Inflammatory macrophage treated with lipopolysaccharide for 1 hour (primary cell): Measurements from ENCODE around the gene MAP4K3.

Experiments
- DNase-seq, 2 donors: peaks; one replicate each; pipeline ENCODE4 v3.0.0-alpha.2; 2020 to 2022

MAP4K3 gene

DNA sequence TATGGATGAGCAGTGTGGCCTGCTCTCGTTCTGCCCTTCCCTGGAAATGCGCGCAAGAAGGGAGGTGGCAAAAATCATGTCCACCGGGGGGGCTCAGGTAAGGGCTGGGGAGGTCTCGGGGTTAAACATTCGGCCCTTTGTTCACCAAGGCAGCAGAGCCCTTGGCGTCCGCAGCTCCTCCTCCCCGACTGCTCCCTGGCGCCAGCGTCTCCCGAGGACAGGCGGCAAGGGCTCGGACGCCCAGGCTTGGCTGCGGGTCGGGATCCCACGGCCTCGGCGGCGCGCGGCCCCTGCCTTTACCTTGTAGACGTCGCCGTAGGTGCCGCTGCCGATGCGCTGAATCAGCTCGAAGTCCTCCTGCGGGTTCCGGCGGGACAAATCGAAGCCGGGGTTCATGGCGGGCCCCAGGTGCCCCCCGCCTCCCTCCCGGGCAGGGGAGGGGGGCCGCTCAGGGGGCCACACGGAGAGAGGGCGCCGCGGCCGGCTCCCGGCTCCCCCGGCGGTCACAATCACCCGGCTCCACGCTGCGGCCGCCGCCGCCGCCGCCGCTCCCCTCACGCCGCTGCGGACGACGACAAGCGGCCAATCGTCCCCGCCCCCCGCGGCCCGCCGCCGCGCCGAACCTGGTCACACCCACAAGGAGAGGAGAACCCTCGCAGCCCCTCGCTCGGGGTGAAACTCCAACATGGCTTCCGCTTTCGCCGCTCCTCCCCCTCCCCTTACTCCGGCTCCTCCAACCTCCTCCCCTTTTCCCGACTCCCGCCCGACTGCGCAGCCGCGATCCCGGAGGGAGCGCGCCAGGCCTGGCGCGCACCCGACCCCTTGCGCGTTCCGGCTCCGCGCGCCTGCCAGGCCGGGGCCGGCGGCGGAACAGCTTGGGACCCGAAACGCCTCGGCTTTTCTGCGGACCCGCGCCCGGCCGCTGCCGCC is at the start of gene MAP4K3:
Gene MAP4K3 (minus strand): TSS at position 694 of the 930 bp plus-strand sequence. CDS start 298 bp downstream, at position 396.
- peak; percentile 91 to 92 for DNase-seq

DNA sequence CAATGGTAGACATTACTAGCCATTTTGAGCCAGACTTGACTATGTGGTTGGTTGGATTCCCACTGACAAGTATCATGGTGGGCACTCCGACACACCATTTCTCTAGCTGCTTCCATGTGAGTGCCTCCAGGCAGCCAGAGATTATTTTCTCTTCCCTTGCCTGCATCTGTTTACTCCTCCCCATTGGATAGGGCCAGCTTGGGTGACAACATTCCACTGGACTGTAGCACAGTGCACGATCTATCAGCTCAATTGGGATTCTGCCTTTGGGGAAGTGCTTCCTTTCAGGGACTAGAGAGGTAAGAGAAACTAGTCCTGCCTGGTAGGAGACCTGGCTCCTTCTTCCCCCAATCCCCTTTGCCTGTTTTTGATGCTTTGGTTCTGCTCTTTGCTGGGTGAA is 49.0 kb upstream of the MAP4K3 start:
- DNase-seq: no peak

DNA sequence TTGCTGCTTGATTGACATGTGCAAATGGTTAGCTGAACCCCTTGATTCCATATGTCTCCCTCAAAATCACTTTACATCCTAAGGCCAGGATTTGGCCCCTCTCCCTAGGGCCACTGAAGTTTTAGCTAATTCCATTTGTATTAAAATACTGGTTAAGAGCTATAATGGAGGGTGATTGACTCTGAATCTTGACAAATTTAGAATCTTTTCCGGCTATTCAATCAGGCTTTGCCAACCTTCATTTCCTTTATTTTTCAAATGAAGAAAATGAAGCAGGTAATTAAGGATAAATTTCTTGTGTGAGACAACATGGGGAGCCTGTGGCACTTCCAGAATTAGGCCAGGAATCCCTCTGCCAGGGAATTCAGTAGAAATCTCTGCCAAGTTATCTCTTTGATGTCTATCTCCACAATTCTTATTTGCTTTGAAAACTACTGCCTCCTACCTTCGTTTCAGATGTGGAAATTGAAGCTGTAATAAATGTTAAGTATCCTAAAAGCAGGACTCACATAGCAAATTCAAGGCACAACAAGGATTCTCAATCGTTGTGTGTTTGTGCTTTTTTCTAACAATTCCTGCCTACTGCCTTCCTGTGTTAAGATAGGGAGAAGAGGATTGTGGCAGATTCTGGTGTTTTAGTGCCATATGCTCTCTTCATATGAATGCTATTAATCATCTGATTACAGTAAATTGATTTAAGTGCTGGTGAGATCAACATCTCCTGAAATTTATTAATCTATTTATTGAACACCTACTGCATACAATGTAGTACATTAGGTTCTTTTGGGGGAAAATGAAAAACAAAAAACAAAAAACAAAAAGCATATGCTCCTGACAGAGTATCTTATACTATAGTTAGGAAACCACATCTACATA is 47.8 kb upstream of the MAP4K3 start:
- DNase-seq: no peak

DNA sequence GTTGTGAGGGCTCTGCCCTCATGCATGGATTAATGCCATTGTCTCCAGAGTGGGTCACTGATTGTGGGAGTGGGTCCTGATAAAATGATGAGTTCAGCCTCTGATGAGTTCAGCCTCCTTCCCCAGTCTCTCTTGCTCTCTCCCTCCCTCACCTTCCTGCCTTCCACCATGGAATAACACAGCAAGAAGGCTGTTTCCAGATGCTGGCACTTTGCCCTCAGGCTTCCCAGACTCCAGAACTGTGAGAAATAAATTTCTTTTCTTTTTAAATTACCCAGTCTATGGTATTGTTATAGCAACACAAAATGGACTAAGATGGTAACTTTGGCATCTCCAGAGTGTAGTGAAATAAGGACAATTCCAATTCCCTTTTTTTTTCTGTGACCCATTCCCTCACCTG is 47.1 kb upstream of the MAP4K3 start:
- DNase-seq: no peak

DNA sequence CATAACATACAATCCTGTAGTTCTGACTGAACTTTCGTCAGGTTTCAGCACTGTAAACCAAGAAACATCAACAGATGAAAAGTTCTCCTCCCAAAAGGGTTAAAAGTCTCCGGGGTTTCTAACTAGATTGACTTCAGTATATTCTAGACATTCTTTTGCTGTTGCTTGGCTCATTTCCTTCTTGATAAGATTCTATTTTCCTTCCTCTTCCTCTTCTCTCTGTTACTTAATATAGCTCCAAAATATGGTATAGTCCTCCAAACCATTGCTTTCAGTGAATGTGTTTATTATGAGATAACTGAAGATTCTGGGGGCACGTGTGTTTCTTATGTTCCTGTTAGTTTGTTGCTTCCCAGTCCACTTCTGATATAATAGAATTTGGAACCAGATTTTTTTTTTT is 46.4 kb upstream of the MAP4K3 start:
- peak in 1 of 2 donors; percentile 41 for DNase-seq

DNA sequence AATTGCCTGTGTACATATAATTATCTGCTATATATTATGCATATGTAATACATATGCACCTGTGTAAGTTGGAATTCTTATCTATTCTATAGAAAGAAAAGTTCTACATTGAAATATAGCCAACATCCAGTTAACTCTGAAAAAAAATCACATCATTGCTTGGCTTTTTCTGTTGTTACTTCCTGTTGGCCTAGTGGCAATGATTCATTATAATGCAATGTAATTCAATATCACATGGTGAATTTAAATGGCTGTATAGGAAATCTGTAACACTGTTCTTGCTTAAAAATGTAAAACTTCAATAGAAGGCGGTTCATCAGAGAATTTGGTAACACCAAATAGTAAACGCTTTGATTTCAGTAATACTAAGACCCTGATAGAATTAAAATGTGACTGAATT is 44.5 kb upstream of the MAP4K3 start:
- peak; percentile 78 to 87 for DNase-seq

DNA sequence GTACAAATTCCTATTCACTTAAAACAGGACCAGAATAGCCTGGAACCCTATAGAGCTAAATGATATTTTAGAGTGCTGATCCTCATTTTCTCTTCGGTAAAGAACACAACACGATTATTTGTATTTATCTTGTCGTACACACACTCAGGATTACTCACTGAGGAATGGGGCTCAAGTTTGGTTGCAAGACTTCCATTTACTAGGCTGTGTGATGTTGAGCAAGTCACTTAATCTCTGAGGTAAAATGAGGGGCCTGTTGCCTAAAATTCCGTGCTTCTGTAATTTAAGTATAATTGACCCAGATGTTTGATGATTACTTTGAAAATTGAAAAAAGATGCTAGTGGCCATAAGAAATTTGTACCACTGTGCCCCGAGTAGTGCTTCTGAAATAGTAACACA is 42.6 kb upstream of the MAP4K3 start:
- DNase-seq: no peak

DNA sequence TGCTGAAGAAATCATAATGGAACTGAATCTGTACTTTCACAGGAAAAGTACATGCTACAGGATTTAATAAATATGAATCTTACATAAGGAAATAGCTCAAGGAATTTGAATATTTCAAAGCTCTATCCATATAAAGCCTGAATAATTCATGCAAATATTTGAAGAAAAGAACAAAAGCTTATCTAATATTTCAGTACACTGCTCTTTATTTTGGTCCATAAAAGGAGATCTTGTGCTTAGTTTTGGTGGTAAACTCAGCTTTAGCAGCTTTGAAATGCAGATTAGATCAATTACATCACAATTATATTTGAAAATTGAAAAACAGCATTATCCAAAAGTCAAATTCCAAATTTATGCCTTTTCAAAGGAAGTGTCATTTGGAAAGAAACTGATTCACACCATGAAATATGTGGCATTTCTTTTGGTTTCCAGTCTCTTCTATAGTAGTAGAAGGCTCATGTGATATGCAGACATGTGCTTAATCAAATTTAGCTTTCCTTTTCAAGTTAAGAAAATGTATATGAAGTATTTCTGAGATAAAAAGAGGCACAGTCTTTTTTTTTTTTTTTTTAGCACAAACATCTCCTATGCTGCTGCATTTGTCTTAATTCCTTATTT is 42.1 kb upstream of the MAP4K3 start:
- no peak for DNase-seq

DNA sequence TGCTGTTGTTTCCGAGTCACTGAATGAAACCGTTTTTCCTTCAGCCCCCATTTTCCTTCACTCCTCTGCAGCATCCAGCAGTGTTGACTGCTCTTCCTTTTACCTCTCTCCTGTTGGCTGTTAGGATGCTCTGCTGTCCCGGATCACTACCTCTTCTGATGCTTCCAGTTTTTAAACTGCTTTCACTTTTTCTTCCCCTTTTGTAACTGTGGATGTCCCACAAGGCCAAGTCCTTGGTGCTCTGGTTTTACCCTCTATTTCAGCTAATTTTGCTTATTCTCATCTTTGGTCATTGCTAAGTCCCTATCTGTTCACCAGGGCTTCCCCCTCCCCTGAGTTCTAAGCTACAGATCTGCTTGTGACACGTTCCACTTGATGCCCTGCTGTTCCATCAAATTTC is 39.4 kb upstream of the MAP4K3 start:
- DNase-seq: peak; percentile 74 to 79

DNA sequence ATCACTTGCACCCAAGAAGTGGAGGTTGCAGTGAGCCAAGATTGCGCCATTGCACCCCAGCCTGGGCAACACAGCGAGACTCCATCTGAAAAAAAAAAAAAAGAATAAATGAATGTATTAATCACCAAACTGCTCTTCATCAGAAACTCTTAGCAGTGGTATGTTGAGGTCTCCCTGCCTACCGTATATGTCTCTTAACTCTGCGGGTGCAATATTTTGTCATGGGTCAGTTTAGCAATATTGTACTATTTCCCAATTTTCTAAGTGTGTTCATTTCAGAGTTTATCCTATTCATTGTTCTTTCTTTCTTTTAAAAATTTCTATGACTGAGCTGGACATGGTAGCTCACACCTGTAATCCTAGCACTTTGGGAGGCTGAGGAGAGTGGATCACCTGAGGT is 37.9 kb upstream of the MAP4K3 start:
- peak; percentile 66 to 71 for DNase-seq

DNA sequence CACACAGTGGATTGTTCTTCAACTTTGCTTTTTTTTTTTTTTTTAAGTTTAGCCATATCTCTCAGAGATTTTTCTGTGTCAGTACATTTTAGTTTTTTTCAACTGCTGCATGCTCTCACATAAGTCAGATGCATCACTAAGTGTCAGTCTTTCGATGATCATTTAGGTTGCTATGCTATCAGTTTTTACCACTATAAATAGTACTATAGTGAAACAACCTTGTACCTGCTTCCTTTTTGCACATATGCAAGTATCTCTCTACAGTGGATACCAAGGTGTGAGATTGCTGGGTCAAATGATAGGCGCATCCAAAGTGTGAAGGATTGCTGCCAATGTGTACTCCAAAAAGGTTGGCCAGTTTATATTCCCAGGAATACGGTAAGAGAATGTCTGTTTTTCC is 33.5 kb upstream of the MAP4K3 start:
- no peak for DNase-seq

DNA sequence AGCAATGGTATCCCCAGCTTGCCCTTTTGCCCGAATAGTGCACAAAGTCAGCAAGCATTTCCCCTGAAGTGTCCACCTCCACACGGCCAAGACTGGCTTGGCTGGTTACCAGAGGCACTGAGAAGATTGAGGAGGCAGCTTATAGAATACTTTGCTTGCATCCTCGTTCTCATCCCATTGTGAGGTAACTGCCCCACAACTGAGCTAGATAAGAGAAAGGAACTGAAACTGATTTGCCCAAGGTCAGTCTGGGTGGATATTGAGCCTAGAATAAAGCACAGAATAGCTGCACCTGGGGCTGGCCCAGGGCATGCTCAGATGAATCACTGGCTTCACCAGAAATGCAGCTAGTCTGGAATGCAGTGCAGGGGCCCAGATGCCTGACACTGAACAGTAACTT is 32.7 kb upstream of the MAP4K3 start:
- peak in 1 of 2 donors; percentile 54 for DNase-seq

DNA sequence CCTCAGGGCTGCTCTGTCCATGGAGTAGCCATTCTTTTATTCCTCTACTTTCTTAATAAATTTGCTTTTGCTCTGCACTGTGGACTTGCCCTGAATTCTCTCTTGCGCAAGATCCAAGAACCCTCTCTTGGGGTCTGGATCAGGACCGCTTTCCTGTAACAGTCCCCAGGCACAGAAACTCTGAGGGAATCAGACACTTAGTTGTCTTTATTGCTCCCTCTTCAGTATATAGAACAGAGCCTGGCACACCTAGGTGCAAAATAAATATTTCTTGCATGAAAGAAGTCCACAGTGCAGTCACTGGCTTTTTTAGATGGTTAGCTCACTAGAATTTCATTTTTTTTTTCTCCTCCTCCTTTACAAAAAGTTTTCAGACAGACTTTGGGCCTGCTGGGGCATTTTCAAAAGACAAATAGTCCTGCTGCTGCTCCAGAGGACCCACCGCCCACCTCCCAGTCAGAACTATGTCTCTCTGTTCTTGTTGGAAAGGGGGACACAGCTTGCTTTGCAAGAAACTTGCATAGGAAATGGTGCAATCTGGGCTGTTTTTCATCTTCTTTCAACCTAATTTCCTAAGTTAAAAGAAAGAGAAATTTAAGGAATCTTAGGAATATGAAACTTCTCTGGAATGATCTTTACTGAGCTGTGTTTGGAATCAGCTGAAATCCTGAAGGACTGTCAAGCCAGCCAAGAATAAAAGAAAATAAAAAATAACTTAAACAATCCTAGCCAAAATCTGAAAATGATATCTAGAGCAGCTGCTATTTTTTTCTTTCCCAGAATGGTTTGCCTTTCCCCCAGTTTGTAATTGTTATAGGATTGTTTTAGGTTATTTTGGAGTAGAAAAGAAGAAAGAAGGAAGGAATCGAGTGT is 31.7 kb upstream of the MAP4K3 start:
- DNase-seq: no peak

DNA sequence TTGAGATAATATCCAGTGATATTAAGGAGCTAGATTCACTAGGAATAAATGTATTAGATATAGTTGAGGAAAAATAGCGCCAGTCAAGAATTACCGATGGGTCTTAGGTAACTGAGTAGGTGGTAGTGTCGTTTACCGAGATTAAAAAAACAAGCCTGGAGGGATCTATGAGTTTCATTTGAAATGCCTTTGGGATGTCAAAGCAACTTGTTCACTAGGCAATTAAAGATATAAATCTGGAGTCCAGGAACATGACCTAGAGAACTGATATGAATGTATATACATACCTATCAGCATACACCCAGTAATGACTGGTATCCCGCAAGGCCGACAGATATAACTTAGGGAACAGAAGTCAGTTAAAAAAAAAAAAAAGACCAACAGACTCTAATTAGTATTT is 29.2 kb upstream of the MAP4K3 start:
- no peak for DNase-seq

DNA sequence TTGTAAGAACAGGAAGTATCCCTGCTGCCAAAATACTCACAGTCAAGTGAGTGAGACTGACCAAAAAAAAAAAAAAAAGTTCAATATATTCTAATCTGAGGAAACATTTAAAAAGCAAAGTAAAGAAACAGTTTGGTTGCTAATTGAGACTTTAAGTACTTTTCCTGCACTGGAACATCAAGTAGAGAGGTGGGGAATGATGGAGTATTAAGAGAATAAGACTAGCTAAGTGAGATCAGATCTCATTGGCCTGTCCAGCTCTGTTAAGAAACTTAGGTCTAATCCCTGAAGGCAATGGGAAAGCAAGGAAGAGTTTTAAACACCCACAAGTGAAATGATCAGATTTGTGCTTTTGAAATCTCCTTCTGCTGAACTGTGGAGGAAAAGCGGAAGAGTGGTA is 27.8 kb upstream of the MAP4K3 start:
- no peak for DNase-seq

DNA sequence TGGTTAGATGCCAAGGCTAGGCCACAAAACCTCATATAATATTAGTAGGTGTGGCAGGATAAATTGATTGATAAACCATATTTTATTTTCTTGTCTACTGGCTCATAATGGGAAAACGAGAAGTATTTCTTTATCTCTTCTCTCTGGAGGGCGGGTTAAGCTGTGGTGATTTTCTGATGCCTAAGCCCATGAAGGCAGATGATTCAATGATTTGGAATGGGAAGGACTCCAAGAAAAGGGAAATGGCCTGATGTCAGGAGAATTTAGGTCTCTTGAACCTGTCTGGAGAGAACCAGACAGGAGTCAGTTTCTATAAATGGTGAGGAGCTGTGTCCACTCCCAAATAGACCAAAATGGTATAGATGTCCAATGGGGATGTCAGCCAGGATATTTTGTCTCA is 18.7 kb upstream of the MAP4K3 start:
- no peak for DNase-seq

DNA sequence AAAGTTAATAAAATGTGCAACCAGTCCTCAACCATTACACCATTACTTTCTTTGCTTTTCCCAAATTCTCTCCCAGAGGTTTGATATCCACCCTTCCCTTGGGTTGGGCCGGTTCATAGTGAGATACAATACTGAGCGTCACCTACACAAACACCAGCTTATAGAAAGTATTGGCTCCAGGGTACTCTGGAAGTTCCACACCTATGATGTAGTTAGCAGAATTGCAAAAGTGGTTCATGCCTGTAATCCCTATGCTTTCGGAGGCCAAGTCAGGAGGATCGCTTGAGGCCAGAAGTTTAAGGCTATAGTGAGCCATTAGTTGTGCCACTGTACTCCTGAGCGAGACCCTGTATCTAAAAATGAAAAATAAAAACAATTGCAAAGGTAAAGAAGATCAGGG is 15.3 kb upstream of the MAP4K3 start:
- DNase-seq: no peak

DNA sequence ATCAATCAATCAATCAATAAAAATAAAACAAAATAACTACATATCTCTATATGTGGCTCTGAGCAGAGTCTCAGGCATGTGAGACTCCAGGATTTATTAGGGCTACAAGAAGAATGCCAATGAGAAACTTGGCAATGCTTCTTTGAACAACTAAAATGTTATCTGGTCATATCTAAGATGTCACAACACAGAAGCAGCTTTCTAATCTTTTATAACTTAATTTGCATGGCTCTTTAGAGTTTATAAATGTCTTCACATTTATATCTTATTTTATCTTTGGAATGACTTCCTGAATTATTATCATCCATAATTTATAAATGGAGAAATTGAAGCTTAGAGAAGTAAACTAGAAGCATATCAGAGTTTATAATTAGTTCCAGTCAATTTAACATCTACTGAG is 14.9 kb upstream of the MAP4K3 start:
- no peak for DNase-seq

DNA sequence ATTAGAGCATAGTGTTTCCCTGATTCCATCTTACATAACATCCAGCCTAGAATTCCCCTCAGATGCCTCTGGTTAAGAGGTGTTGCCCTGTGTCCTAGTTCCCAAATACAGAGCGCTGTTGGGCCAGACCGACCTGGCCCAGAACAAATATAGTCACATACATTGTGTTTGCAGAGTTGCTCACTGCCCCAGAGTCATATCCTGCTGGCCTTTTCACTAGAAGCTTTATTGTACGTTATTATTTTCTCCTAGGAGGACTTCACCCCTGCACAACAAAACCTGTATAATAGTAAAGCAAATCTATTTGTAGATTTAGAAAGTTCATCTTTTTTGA is 11.1 kb upstream of the MAP4K3 start:
- no peak for DNase-seq

DNA sequence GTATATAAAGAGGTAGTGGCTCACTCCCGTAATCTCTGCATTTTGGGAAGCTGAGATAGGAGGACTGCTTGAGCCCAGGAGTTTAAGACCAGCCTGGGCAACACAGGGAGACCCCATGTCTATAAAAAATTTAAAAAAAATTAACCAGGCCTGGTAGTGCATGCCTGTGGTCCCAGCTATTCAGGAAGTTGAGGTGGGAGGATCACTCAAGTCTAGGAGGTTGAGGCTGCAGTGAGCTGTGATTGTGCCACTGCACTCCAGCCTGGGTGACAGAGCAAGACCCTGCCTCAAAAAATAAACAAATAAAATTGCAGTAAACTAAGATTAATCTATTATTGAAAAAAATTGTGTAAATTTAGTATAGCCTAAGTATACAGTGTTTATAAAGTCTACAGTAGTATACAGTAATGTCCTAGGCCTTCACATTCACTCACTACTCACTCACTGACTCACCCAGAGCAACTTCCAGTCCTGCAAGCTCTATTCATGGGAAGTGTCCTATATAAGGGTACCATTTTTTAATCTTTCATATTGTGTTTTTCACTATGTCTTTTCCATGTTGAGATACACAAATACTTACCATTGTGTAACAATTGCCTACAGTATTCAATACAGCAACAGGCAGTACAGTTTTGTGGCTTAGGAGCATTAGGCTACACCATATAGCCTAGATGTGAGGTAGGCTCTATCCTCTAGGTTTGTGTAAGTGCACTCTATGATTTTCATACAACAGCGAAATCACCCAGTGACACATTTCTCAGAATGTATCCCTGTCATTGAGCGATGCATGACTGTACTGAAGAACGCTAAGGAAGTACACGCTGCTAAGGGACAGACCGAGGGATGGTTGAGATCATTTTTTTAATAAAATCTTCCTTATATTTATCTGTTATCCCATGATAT is 10.4 kb upstream of the MAP4K3 start:
- no peak for DNase-seq

DNA sequence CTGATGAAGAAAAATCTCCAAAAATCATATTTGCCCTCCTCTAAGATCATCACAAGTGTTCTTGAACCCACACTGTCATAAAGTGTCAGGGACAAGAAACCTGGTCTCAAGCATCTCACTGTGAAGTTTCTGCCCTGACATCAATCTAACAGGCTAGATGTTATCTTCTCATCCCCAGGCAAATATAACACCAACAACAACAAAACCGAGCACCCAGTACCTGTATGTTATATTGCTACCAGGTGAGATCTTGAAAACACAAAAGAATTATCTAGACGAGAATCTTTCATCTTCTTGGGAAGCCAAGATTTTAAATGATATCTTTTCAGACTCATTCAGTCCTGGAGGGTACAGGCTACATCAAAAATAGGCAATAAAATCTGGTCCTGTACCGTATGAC is 8.8 kb upstream of the MAP4K3 start:
- no peak for DNase-seq
